ENCODE measurements around the gene MAPK14.

Gene MAPK14

DNA sequence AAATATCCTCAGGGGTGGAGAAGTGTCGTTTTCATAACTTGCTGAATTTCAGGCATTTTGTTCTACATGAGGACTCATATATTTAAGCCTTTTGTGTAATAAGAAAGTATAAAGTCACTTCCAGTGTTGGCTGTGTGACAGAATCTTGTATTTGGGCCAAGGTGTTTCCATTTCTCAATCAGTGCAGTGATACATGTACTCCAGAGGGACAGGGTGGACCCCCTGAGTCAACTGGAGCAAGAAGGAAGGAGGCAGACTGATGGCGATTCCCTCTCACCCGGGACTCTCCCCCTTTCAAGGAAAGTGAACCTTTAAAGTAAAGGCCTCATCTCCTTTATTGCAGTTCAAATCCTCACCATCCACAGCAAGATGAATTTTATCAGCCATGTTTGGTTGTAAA is 82.4 kb downstream of the MAPK14 start:
- no peak for DNase-seq (ENCODE audit: low spot score)
- POLR2A ChIA-PET (ENCODE audit: low non-redundant PET): no interaction called here
- H3K27ac ChIP-seq: no peak overlapping the region
- no peak for TF ChIP-seq CTCF (conservative IDR thresholded peaks at IDR 0.05; ENCODE audit: low read depth)
- CTCF ChIA-PET: no interaction called here

DNA sequence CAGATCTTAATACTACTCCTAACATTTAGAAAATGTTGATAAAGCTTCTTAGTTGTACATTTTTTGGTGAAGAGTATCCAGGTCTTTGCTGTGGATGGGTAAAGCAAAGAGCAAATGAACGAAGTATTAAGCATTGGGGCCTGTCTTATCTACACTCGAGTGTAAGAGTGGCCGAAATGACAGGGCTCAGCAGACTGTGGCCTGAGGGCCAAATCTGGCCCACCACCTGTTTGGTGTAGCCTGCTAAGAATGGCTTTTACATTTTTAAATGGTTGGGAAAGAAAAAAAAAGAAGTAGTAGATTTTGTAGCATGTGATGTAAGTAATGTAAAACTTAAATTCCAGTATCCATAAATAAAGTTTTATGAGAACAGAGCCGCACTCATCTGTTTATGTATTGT is 83.3 kb downstream of the MAPK14 start:
- ChIA-PET POLR2A (ENCODE audit: low non-redundant PET) (no interaction called here), CTCF (no interaction called here)
- DNase-seq (ENCODE audit: low spot score): no peak
- no peak for TF ChIP-seq CTCF (conservative IDR thresholded peaks at IDR 0.05; ENCODE audit: low read depth)
- no peak overlapping the region for H3K27ac ChIP-seq

GRCh38 chr6:36111526-36111925 is 83.9 kb downstream of the MAPK14 start:
- no peak for DNase-seq (ENCODE audit: low spot score)
- POLR2A ChIA-PET (ENCODE audit: low non-redundant PET): no interaction called here
- TF ChIP-seq CTCF (conservative IDR thresholded peaks at IDR 0.05; ENCODE audit: low read depth): no peak
- CTCF ChIA-PET: interaction anchor here (0.6 kb wide), 1 partner anchor 12 kb away, joined by 3 read pairs; no protein-coding TSS in a partner anchor
- H3K27ac ChIP-seq: no peak overlapping the region

- no peak for DNase-seq (ENCODE audit: low spot score)
- ChIA-PET POLR2A (ENCODE audit: low non-redundant PET) (no interaction called here), CTCF (interaction anchor here (1.1 kb wide), 2 partner anchors 18 kb away, joined by 3 read pairs; no protein-coding TSS in a partner anchor)
- H3K27ac ChIP-seq: no peak overlapping the region
- TF ChIP-seq CTCF (conservative IDR thresholded peaks at IDR 0.05; ENCODE audit: low read depth): no peak
These were observed 85.4 kb downstream of the MAPK14 start for GRCh38 chr6:36113049-36113448.

DNA sequence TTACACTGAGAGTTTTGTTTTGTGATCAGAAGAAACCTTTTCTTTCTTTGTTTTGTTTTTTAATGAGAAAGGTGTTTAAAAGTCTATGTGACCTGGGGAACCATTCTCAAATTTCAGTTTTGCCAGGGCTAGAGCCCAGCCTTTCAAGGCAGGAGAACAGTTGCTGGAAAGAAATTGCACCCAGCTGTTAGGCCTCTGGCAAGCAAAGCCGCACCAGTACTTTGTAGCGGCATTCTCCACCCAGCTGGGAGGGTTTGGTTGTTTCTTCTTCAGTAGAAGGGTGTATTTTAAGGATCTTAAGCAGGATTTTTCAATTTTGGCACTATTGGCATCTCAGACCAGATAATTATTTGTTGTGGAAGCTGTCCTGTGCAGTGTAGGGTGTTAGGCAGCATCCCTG is 86.1 kb downstream of the MAPK14 start:
- ChIA-PET POLR2A (ENCODE audit: low non-redundant PET) (no interaction called here), CTCF (no interaction called here)
- TF ChIP-seq CTCF (conservative IDR thresholded peaks at IDR 0.05; ENCODE audit: low read depth): no peak
- DNase-seq (ENCODE audit: low spot score): no peak
- H3K27ac ChIP-seq: no peak overlapping the region

DNA sequence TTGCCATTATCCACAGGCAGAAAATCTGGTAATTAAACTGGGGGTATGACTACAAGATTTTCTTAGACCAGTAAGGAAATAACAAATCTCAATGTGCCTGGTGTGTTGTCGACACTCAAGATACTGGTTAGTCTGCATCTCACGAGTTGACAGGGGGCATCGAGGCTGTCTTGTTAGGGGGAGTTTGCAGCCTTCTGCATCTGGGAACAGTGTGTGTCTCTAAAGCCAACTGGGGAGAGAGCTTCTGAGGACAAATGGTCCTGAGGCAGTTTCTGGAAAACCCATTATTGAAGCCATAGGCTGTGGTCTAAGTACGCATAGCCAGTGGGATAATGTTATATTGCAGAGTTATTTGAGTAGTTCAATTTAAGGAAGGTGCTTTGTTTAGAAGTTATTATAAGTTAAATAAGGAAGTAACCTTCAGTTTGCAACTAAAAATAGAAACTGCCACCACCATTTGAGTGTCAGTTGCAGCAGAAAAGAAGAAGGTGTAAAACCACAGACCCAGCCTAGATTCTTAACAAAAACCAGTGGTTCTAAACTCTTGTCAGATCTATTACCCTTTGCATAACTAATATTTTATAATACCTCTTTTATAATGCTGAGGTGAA is 87.3 kb downstream of the MAPK14 start:
- H3K27ac ChIP-seq: no peak overlapping the region
- DNase-seq (ENCODE audit: low spot score): no peak
- CTCF ChIA-PET: no interaction called here
- TF ChIP-seq CTCF (conservative IDR thresholded peaks at IDR 0.05; ENCODE audit: low read depth): no peak
- POLR2A ChIA-PET (ENCODE audit: low non-redundant PET): no interaction called here
